GM21825 (cell line): ENCODE results near the gene NPW.

Experiments
- ATAC-seq: cut with Tn5 transposase; IDR thresholded peaks from one replicate; pipeline ENCODE4 v1.9.1; 2021; ENCODE audit warnings: mild to moderate bottlenecking, moderate library complexity; ENCODE audit not compliant: unreplicated experiment

Gene NPW

DNA sequence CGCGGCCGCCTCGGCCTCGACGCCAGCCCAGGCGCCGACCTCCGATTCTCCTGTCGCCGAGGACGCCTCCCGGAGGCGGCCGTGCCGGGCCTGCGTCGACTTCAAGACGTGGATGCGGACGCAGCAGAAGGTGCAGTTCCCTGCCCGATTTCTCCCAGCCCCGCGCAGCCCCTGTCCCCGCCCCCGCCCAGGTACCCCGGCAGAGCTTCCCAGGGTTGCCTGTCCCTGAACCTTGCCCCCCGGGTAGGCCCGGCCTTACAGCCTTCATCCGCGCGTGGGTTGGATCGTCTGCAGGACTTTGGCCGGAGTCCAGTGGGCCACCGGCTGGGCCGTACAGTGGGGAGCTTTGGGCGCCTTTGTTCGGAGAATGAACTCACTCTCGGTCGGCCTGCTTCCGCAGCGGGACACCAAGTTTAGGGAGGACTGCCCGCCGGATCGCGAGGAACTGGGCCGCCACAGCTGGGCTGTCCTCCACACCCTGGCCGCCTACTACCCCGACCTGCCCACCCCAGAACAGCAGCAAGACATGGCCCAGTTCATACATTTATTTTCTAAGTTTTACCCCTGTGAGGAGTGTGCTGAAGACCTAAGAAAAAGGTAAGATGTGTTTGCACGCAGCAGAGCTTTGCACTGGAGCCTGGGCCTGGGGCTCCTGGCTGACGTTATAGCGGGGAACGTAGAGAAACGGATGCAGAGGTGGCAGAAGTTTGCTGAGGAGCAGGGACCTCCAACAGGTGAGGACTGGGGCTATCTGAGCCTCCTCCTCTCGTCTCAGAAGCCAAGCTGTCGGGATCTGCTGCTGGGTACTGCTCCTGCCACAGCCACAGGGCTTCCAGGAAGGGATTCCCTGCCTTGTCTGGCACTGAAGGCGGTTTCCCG lies 35.0 kb upstream of the NPW start:
- no peak for ATAC-seq

DNA sequence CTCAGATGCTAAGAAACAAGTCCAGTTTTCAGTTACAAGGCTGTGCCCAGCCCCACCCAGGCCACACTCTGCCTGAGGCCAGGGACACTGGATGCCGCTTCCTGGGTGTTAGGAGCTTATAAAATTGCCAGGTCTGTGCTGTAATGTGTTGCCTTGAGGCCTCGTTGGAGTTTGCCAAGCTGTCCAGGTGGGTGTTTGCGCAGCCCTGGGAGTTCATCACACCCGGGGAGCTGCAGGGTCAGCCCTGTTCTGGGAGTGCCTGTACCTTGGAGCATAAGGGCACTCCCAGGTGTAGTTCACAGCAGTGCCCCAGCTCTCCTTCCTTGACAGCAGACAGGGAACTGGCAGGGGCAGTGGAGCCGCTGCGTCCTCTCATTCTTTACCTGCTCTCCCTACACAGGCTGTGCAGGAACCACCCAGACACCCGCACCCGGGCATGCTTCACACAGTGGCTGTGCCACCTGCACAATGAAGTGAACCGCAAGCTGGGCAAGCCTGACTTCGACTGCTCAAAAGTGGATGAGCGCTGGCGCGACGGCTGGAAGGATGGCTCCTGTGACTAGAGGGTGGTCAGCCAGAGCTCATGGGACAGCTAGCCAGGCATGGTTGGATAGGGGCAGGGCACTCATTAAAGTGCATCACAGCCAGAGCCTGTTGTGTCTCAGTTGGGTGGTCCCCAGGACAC lies 34.0 kb upstream of the NPW start:
- no peak for ATAC-seq

DNA sequence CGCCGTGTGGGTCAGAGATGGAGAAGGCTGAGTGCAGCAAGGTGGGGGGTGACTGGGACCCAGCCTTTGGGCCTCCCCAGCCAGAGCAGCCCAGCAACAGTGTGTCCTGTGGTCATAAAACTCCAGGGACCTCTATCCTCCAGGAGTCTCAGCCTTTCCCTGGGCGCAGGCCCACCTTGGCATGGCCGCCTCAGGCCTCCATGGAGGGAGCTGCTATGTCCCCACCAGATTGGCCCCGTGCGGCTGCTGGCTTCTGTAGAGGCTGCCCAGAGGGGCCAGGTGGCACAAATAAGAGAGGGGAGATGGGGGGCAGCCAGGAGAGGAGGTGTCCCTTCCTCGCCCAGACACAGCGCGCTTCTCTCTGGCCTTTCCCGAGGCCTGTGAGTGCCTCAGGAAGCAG lies 32.4 kb upstream of the NPW start:
- ATAC-seq: no peak

DNA sequence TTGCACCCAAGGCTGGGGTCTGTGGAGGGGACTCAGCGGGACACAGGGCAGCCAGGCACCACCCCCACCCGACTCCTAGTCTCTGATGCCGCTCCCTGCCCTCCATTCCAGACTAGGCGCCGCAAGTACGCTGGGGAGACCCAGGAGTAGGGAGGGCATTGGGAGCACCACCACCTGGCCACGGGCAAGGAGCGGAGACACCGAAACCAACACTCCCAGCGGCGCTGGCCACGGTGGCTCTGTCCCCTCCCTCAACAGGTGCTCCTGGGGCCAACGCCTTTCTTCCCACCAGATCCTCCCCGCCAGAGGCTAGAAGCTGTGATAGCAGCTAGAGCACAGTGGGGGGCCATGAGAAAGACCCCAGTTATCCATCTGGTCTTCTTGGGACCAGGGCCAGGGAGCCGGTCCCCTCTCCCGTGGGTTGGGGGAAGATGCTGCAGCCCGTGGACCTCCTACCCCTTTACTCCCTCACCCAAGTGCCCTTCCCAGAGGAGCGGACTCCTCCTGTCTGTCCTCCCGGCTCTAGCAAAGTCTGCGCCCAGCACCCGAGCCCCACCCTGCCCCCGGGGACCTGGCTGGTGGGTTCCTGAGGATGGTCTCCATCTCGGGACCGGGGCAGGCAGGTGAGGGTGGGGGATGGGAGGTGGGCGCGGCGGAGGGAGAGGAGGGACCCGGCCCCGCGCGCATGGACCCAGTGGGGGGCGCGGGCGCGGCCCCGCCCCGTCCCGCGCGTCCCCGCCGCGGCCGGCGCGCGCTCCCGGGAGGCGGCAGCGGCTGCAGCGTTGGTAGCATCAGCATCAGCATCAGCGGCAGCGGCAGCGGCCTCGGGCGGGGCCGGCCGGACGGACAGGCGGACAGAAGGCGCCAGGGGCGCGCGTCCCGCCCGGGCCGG lies 30.1 kb upstream of the NPW start, which contains the start of gene SYNGR3:
TSS of gene SYNGR3 (plus strand) at position 762 of the 892 bp plus-strand sequence. CDS start 133 bp downstream, outside the sequence.
- ATAC-seq: no peak

DNA sequence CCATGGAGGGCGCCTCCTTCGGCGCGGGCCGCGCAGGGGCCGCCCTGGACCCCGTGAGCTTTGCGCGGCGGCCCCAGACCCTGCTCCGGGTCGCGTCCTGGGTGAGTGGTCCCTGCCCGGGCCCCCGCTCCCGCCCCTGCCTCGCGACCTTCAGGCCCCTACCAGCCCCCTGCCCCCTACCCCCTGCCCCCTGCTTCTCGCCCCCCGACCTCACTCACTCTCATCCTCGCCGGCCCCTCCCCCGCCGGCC lies 29.6 kb upstream of the NPW start:
- ATAC-seq: no peak

DNA sequence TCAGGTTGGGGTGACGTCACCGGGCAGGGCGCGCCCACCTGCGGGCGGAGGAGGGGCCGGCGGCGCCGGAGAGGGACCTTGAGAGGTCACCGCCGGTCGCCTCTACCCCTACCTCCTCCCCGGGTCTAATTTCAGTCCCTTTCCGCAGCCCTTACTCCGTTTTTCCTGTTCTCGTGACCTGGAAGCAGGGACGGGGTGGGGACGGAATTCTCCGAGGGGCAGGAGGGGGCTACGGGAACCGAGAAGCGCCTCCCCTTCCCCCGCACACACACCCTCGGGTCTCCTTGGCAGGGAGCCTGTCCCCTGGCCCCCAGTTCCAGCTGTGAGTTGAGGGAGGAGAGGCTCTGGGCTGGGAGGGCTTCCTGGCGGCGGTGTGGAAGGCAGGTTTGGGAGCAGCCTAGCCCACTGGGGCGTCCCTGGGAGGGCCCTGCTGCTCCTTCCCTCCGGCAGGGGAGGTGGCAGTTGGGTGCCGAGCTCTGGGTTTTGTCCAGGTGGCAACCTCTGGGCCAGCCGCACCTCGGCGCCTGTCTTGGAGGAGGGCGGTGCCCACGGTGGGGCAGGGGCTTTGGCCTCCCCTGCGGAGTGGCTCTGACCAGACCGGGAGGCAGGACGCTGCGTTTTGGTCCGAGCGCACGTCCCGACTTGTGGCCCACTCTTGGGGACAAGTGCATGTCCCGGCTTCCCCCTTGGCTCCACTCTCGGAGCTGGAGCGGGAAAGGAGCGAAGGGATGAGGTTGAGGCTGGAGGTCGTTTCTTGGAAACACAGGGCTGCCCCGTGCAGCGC lies 29.0 kb upstream of the NPW start:
- no peak for ATAC-seq

DNA sequence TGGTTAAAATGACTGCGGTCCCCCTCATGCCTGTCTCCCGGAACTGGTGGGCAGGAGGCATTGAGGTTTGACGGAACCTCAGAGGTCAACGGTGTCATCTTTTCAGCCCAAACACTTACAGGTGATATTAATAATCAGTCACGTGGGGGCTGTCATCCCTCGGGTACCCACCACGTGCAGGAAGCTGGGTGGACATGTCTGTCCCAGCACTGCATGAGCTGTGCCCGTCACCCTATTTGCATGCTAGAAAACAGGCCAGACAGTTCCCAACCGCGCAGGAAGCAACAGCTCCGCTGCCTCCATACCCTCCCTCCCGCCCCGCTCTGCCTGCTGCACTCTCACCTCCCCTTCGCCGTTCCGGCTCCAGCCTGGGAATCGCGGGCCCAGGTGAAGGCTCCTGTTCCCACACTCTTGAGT lies 28.4 kb upstream of the NPW start:
- peak; percentile 27 for ATAC-seq

DNA sequence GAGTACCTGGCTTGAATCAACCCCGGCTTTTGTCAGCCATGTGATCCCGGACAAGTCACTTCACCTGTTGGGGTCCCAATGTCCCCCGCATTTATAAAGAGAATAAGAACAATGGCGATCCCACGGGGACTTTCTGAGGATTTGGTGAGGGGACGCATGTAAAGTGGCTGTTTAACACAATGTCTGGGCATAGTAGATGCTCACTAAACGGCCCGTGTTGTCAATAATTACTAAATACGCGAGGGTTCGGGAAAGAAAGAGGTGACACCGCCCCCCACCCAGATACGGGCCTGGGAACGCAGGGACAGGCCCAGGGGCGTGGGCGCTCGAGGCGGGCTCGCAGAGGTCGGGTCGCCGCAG lies 28.0 kb upstream of the NPW start:
- ATAC-seq: no peak

DNA sequence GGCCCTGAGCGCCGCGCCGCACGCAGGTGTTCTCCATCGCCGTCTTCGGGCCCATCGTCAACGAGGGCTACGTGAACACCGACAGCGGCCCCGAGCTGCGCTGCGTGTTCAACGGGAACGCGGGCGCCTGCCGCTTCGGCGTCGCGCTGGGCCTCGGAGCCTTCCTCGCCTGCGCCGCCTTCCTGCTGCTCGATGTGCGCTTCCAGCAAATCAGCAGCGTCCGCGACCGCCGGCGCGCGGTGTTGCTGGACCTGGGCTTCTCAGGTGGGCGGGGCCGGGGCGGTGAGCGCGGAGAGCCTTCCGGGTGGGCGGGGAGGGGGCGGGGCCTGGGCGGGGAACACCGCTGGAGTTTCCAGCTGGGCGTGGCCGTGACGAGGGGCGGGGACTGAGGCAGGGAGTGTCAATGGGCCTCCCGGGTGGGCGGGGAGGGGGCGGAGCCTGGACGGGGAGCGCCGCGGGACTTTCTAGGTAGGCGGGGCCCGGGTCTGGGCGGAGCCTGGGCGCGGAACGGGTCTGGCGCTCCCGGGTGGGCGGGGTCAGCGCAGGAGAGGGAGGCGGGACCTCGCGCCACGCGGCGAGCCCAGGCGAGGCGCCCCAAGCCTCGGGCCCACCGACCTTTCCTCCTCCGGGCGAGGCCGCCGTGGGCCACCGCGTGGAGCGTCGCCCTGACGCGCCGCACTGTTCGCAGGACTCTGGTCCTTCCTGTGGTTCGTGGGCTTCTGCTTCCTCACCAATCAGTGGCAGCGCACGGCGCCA lies 27.5 kb upstream of the NPW start:
- ATAC-seq: peak; percentile 40

GRCh38 chr16:1992704-1993317 lies 26.8 kb upstream of the NPW start:
- ATAC-seq: no peak

- no peak for ATAC-seq
These were observed 25.9 kb upstream of the NPW start for GRCh38 chr16:1993731-1994131.

- ATAC-seq: no peak
These were observed 21.9 kb upstream of the NPW start for GRCh38 chr16:1997494-1998359.

DNA sequence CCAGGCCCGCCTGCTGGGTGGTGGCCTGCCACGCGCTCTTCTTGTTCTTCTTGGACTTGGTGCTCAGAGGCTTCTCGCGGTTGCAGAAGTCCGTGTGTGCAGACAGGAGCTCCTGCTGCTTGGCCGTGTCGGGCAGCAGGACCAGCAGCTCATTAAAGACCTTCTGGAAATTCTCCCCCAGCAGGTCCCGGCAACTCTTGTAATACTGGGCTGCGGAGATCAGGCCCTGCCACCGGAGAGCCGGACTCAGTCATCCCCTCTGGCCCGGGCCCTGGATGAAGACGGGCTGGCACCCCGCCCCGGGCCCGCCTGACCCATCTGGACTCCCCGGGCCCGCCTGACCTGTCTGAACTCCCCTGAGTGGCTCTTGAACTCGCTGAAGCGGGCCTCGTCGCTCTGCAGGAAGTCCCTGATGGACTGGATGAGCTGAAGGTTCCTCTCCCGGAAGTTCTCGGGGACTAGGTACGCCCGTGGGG lies 21.2 kb upstream of the NPW start:
- no peak for ATAC-seq

DNA sequence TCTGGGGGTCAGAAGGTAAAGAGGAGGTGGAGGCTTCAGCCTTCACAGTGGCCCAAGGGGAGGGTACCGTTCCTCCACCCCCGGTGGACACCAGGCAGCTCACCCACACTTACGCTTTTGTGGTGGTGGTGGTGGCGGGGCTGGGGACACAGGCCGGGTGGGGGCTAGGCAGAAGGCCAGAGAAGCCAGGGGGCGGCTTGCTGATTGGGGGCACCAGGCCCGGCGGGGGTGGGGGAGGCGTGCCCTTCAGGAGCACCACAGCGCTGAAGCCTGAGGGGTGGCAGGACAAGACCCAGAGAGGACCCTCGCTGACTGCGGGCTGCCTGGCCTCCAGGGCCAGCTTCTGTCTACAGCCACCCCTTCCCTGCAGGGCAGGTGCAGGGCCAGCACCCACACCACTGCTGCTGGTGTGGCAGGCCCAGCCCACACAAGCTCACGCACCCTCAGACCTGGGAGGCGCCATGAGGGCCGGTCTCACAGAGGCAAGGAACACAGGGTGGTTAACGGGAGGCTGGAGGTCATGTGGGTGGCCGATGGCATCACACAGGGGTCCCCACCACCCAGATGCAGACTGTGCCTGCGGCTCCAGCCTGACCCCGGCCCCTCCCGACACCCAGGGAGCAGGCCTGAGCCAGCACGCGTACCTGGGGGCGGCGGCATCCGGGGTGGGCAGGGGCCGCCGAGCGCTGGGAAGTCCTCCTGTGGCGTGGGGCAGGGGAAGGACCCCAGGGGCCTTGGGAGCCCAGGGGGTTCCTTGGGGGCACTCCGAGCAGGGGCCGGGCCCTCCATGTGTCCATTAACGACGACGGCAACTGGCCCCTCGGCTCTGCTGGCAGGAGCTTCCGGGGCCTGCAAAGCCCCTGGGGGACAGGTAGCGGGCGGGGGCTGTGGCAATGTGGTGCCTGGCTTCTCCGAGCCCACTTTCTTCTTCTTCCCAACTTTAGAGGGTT lies 20.5 kb upstream of the NPW start:
- no peak for ATAC-seq

DNA sequence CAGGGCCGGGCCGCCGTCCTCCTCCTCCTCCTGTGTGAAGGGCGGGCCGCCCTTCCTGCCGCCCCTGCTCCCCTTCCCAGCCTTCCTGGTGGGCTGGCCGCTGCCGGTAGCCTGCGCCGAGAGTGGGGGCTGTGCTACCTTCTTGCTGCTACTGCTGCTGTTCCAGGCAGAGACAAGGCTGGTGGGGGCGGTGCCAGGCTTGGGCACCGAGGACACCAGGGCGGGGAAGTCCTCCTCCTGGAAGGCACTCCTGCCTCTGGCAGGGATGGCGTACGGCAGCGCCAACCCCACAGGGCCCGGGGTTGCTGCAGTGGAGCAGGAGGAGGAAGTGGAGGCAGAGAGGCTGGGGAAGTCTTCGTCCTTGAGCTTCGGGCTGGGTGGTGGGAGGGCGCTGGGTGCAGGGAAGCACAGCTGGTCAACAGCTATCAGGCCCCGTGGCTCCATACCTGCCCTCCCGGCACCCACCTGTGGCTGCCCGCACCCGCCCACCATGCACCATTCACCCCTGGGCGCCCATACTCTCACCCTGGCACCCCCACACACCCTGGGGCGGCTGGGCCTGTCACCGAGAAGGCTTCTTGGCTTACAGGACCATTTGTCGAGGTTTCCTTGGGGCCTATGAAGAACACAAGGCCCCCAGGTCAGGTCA lies 19.6 kb upstream of the NPW start:
- ATAC-seq: no peak

DNA sequence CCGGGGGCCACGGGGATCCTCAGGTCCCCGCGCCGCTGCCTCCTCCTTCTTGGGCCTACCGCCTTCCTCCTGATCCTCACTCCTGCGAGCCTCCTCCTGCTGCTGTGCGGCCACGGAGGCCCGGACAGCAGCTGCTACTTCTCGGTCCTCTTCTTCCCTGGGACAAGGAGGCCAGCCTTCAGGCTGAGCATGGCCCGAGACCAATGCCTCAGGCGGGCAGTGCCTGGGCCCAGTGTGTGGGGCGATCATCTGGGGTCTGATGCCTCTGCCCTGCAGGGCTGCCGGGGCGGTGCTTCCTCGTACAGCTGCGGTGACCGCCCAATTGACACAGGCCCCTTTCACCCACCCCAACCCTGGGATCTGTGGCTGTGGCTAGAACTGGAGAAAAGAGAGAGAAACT lies 18.6 kb upstream of the NPW start:
- ATAC-seq: no peak
